ENCODE measurements around the gene ZBTB7B. TPM values are rescaled to one million over a fixed set of nuclear protein-coding genes. Genes with fewer than 3 reads are reported as not detected.

The ZBTB7B gene
- total and polyA plus RNA-seq, 9 of the 15 experiments (the other 6 are each of a cell fraction or from before 2014, with no cell fraction given), result 0.04 to 46.5 (median 15.2) TPM

GRCh38 chr1:155064111-155064831 is 61.7 kb downstream of the ZBTB7B start (continued):
- TF ChIP-seq ZBTB40 (IDR thresholded peaks at IDR 0.05) (peak; percentile 13; the same call in 1 of the 2 replicates), ZBTB40 (CRISPR knock-in tag; IDR thresholded peaks at IDR 0.05) (no peak), ZSCAN32 (CRISPR knock-in tag; IDR thresholded peaks at IDR 0.05) (no peak), ZBTB7A (IDR thresholded peaks at IDR 0.05; ENCODE audit: borderline replicate concordance, control insufficient read depth, low read depth, low read length) (peak; percentile 79; the same call in 1 of the 2 replicates), SAP30 (IDR thresholded peaks at IDR 0.05; ENCODE audit: borderline replicate concordance, insufficient read depth, low read depth, low read length, poor library complexity, severe bottlenecking) (no peak), CREB1 (IDR thresholded peaks at IDR 0.05) (no peak), CREB1 (CRISPR knock-in tag; IDR thresholded peaks at IDR 0.05) (no peak), ZNF143 (CRISPR knock-in tag; IDR thresholded peaks at IDR 0.05) (no peak), ZNF3 (CRISPR knock-in tag; IDR thresholded peaks at IDR 0.05) (no peak), ZFP30 (CRISPR knock-in tag; IDR thresholded peaks at IDR 0.05; ENCODE audit: borderline replicate concordance) (no peak), ATF1 (CRISPR knock-in tag; IDR thresholded peaks at IDR 0.05) (no peak), ATF1 (tag; IDR thresholded peaks at IDR 0.05) (no peak), NCOA1 (IDR thresholded peaks at IDR 0.05; ENCODE audit: low read depth) (no peak), RBM22 (IDR thresholded peaks at IDR 0.05; ENCODE audit: low read depth, low read length, poor library complexity, severe bottlenecking) (no peak), STAT6 (CRISPR knock-in tag; IDR thresholded peaks at IDR 0.05) (no peak)
- TF ChIP-seq, protein P1, sequence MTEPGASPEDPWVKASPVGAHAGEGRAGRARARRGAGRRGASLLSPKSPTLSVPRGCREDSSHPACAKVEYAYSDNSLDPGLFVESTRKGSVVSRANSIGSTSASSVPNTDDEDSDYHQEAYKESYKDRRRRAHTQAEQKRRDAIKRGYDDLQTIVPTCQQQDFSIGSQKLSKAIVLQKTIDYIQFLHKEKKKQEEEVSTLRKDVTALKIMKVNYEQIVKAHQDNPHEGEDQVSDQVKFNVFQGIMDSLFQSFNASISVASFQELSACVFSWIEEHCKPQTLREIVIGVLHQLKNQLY (CRISPR knock-in tag; conservative IDR thresholded peaks at IDR 0.05), result no peak

Data from K562 (cell line).